PFSK-1 (cell line): ENCODE measurements around the gene EN2.

ENCODE experiments used
- FOXP2 ChIP-seq: optimal IDR thresholded peaks from 2 replicates; pipeline ENCODE3; 2011; ENCODE audit warnings: borderline replicate concordance, control low read depth, inconsistent platforms; ENCODE audit not compliant: insufficient read depth; ENCODE audit errors: extremely low read length, extremely low read depth
- POLR2AphosphoS5 ChIP-seq: IDR thresholded peaks from 2 replicates; pipeline ENCODE4 v1.6.1; 2012; ENCODE audit warnings: low read depth, mild to moderate bottlenecking, control low read depth, low read length, moderate library complexity
- SIN3A ChIP-seq: IDR thresholded peaks from 2 replicates; pipeline ENCODE4 v1.6.1; 2012; ENCODE audit warnings: mild to moderate bottlenecking, low read length, moderate library complexity, borderline replicate concordance; ENCODE audit not compliant: insufficient read depth
- TAF1 ChIP-seq: IDR thresholded peaks from 2 replicates; pipeline ENCODE4 v1.6.1; 2012; ENCODE audit warnings: low read length, control low read depth, borderline replicate concordance; ENCODE audit not compliant: insufficient read depth
- TF ChIP-seq, protein P1 (sequence below), 2 experiments: IDR thresholded peaks; 2 replicates each; pipeline versions ENCODE4 v1.6.1 to v1.8.0; 2011 to 2012; ENCODE audit warnings: low read depth in 2 of 2, low read length in 2 of 2, control low read depth in 1 of 2, inconsistent platforms in 1 of 2, mild to moderate bottlenecking in 1 of 2, moderate library complexity in 1 of 2; ENCODE audit not compliant: insufficient read depth in 1 of 2

The EN2 gene

DNA sequence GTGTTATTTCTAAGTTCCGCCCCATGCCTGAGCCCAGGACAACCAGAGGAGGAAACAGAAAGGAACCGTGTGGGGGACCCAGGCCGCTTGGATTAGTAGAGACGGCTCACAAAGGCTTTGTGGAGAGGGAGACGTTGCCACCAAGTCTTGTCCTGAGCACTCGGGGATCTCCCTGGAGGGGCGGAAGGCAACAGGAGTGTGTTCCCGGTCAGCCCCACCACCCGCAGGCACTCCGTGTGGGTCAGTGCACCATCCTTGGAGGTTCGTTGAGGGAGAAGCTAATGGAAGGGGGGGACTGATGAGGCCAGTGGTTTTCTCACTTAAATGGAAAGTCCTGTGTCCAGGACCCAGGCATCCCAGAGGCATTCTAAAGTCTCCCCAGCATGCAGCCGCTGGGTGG is 26.7 kb upstream of the EN2 start:
- TF ChIP-seq, protein P1, sequence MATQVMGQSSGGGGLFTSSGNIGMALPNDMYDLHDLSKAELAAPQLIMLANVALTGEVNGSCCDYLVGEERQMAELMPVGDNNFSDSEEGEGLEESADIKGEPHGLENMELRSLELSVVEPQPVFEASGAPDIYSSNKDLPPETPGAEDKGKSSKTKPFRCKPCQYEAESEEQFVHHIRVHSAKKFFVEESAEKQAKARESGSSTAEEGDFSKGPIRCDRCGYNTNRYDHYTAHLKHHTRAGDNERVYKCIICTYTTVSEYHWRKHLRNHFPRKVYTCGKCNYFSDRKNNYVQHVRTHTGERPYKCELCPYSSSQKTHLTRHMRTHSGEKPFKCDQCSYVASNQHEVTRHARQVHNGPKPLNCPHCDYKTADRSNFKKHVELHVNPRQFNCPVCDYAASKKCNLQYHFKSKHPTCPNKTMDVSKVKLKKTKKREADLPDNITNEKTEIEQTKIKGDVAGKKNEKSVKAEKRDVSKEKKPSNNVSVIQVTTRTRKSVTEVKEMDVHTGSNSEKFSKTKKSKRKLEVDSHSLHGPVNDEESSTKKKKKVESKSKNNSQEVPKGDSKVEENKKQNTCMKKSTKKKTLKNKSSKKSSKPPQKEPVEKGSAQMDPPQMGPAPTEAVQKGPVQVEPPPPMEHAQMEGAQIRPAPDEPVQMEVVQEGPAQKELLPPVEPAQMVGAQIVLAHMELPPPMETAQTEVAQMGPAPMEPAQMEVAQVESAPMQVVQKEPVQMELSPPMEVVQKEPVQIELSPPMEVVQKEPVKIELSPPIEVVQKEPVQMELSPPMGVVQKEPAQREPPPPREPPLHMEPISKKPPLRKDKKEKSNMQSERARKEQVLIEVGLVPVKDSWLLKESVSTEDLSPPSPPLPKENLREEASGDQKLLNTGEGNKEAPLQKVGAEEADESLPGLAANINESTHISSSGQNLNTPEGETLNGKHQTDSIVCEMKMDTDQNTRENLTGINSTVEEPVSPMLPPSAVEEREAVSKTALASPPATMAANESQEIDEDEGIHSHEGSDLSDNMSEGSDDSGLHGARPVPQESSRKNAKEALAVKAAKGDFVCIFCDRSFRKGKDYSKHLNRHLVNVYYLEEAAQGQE (IDR thresholded peaks at IDR 0.05; ENCODE audit: insufficient read depth in 1 of 2, low read depth in 2 of 2, low read length in 2 of 2): no peak
- TF ChIP-seq TAF1: no peak

DNA sequence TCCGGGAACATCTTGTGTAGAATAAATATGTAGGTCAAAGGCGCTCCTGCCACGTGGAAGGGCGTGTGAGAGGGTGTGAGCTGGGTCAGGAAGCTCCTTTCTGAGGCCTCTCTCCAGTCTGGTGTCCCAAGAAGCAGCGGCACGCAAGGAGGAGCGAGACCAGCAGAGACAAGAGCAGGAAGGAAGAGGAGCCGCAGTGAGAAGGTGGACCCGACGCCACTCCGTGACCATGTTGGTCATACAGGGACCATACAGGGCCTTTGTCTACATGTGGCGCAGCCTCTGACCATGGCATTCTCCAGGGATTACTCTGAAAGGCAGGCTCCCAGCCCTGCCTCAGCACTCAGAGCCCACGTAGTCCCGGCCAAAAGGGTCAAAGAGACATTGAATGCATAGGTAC is 26.2 kb upstream of the EN2 start:
- TF ChIP-seq FOXP2 (no peak), POLR2AphosphoS5 (no peak), SIN3A (no peak), TAF1 (no peak)
- TF ChIP-seq, protein P1 (IDR thresholded peaks at IDR 0.05; ENCODE audit: insufficient read depth in 1 of 2, low read depth in 2 of 2, low read length in 2 of 2): no peak

DNA sequence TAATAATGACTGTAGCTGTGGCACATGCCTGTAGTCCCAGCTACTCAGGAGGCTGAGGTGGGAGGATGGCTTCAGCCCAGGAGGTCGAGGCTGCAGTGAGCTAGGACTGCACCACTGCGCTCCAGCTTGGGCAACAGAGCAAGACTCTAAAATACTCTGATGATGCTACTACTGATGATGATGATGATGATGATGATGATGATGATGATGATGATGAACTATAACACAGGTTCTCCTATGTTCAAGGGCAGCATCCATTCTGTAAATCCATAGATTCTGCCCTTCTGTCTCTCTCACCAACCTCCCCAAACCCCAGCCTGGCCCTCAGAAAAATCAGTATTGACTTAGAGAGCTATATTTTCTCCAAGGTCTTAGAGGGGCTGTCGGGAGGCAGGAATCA is 22.8 kb upstream of the EN2 start:
- TF ChIP-seq, protein P1 (IDR thresholded peaks at IDR 0.05; ENCODE audit: insufficient read depth in 1 of 2, low read depth in 2 of 2, low read length in 2 of 2): no peak
- TF ChIP-seq TAF1 (no peak), SIN3A (no peak), FOXP2 (no peak), POLR2AphosphoS5 (no peak)

DNA sequence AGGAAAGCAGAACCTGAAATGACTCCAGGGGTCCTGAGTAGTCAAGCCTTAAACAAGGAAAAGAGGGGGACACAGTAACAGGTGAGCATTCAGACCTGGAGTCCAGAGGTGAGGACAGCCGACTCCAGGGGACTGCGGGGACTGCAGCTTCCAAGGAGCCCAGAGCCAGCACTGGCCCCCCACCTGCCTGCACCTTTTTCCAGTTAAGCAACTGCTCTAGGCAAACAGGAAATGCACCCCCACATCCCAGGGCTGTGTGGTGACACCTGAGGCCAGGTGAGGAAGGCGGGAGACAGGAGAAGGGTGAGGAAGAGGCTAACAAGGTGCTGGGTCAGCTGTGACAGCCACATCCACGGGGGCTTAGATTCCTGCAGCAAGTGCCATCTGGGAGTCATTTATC is 20.1 kb upstream of the EN2 start:
- no peak for TF ChIP-seq SIN3A
- TF ChIP-seq, protein P1 (IDR thresholded peaks at IDR 0.05; ENCODE audit: insufficient read depth in 1 of 2, low read depth in 2 of 2, low read length in 2 of 2): no peak
- TF ChIP-seq FOXP2: no peak
- no peak for TF ChIP-seq POLR2AphosphoS5
- no peak for TF ChIP-seq TAF1

DNA sequence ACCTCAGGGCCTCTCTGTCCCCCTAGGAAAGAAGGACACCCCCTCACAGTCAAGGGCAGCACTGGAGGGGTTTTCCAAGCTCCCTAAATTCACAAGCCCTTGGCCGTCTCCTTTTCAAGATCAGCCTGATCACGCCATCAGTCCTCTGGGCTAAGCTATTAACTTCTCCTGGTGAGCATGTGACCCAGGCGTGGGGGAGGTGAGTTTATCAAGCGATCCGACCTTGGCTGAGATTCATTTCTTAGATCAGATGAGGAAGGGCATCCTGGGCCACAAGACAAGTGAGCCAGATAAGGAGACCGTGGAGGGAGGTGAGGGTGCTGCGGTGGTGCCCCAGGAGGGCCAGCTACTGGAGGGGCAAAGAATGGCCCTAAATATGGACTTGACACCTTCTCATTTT is 19.2 kb upstream of the EN2 start:
- no peak for TF ChIP-seq POLR2AphosphoS5
- no peak for TF ChIP-seq FOXP2
- TF ChIP-seq TAF1: no peak
- TF ChIP-seq SIN3A: no peak
- TF ChIP-seq, protein P1 (IDR thresholded peaks at IDR 0.05; ENCODE audit: insufficient read depth in 1 of 2, low read depth in 2 of 2, low read length in 2 of 2): no peak
